GM23248 (cell line): ENCODE results near the gene GMPR. TPM values are rescaled to one million over a fixed set of nuclear protein-coding genes. Genes with fewer than 3 reads are reported as not detected.

Source experiments
- DNase-seq: peaks from one replicate; pipeline ENCODE4 v3.0.0-alpha.2; 2015
- H2AFZ ChIP-seq: fragments of 200-600 bp; sonication (generic); 2 replicates; pipeline ENCODE4 v1.6.1; 2016; ENCODE audit warnings: antibody characterized with exemption
- H3F3A ChIP-seq: fragments of 200-600 bp; sonication (generic); 2 replicates; pipeline ENCODE4 v1.6.1; 2016; ENCODE audit warnings: mild to moderate bottlenecking, antibody characterized with exemption, mixed run types; ENCODE audit not compliant: insufficient read depth
- H3K27ac ChIP-seq: fragments of 200-600 bp; sonication (generic); 2 replicates; pipeline ENCODE4 v1.5.1; 2016; ENCODE audit warnings: mild to moderate bottlenecking
- H3K27me3 ChIP-seq: fragments of 200-600 bp; sonication (generic); replicated peaks from 2 replicates; pipeline ENCODE4 v1.6.1; 2016; ENCODE audit warnings: mild to moderate bottlenecking; ENCODE audit not compliant: insufficient read depth
- H3K36me3 ChIP-seq: fragments of 200-600 bp; sonication (generic); 2 replicates; pipeline ENCODE4 v1.6.1; 2016; ENCODE audit warnings: low read depth, mild to moderate bottlenecking
- H3K4me1 ChIP-seq: fragments of 200-600 bp; sonication (generic); 2 replicates; pipeline ENCODE4 v1.6.1; 2016; ENCODE audit warnings: mild to moderate bottlenecking; ENCODE audit not compliant: insufficient read depth
- H3K4me2 ChIP-seq: fragments of 200-600 bp; sonication (generic); one replicate; pipeline ENCODE4 v1.6.1; 2016; ENCODE audit warnings: mild to moderate bottlenecking; ENCODE audit not compliant: unreplicated experiment
- H3K4me3 ChIP-seq: fragments of 200-600 bp; sonication (generic); 2 replicates; pipeline ENCODE4 v1.5.1; 2016; ENCODE audit warnings: mild to moderate bottlenecking
- H3K79me2 ChIP-seq: fragments of 200-600 bp; sonication (generic); 2 replicates; pipeline ENCODE4 v1.6.1; 2016; ENCODE audit warnings: mild to moderate bottlenecking; ENCODE audit not compliant: insufficient read depth
- H3K9ac ChIP-seq: fragments of 200-600 bp; sonication (generic); 2 replicates; pipeline ENCODE4 v1.6.1; 2016; ENCODE audit warnings: mild to moderate bottlenecking
- H3K9me2 ChIP-seq: fragments of 200-600 bp; sonication (generic); 2 replicates; pipeline ENCODE4 v1.6.1; 2016; ENCODE audit warnings: mixed run types, mild to moderate bottlenecking, moderate library complexity; ENCODE audit not compliant: insufficient read depth
- H3K9me3 ChIP-seq: fragments of 200-600 bp; sonication (generic); one replicate; pipeline ENCODE4 v1.6.1; 2017; ENCODE audit warnings: low read depth
- H4K20me1 ChIP-seq: fragments of 200-600 bp; sonication (generic); 2 replicates; pipeline ENCODE4 v1.6.0; 2016; ENCODE audit not compliant: insufficient read depth
- EZH2 ChIP-seq: fragments of 200-600 bp; sonication (generic); IDR thresholded peaks from 2 replicates; pipeline ENCODE4 v1.6.1; 2018; ENCODE audit warnings: antibody characterized with exemption, mild to moderate bottlenecking; ENCODE audit not compliant: insufficient read depth, poor library complexity, severe bottlenecking
- EZH2phosphoT487 ChIP-seq: fragments of 200-600 bp; sonication (generic); IDR thresholded peaks from 2 replicates; pipeline ENCODE4 v1.6.1; 2018; ENCODE audit warnings: antibody characterized with exemption, moderate library complexity, mild to moderate bottlenecking, low read depth; ENCODE audit not compliant: insufficient read depth
- whole genome bisulfite sequencing, 2 experiments: methylation state at CpG; one replicate each; pipeline ENCODE4 v1.1.6; 2015 to 2017; ENCODE audit warnings: low lambda C conversion rate in 2 of 2, low coverage in 1 of 2; ENCODE audit errors: missing lambda C conversion rate in 2 of 2; 5-methylcytosine and 5-hydroxymethylcytosine counted together
- in situ Hi-C: fragments of 300-500 bp; cut with MboI; formaldehyde crosslinking; loops from 2 replicates; pipeline ENCODE4 v1.15.0; 2020
- polyA plus RNA-seq: library from polyadenylated mRNA; unstranded; fragments of >200 nt; fragmentation: Nextera tagmentation; extraction: Ambion mirVana; gene quantifications from 2 replicates; pipeline ENCODE4 v1.2.1, GENCODE V29; 2016
- total RNA-seq: library from RNA; depleted of rRNA; stranded (reverse); fragments of >200 nt; shearing (Covaris generic); gene quantifications from 2 replicates; pipeline ENCODE4 v1.2.3, GENCODE V29; 2014

GMPR gene
- total and polyA plus RNA-seq, 2 experiments from 2014 or later = 2.2 to 2.3 TPM

- Histone ChIP-seq H3K9me2 (no peaks in the 10 kb centered on the region), H3K4me3 (no peak overlapping the region), H3K36me3 (no peaks in the 10 kb centered on the region), H3K27me3 (no peaks in the 10 kb centered on the region), H3K79me2 (0 out of 2 replicates have a peak, but pooled peaks cover 3% of the 10 kb centered on the region), H2AFZ (no peak overlapping the region), H3F3A (peaks cover 53% of the 10 kb centered on the region), H3K27ac (peak overlapping the region; percentile 84), H3K9ac (peak overlapping the region; percentile 54; the same call in 1 of the 2 replicates), H3K4me1 (peaks cover 66% of the 10 kb centered on the region), H4K20me1 (no peaks in the 10 kb centered on the region), H3K9me3 (no peaks in the 10 kb centered on the region), H3K4me2 (peak overlapping the region; percentile 59)
- DNase-seq = peak; percentile 97
- in situ Hi-C loops = loop anchor here (10.0 to 25.0 kb wide), 3 partner anchors 430 to 753 kb away; partner anchors contain the start of gene ATXN1
- 0 to 2% methylated on average over 3 of the region's 3 CpGs for WGBS, 2 experiments
- TF ChIP-seq EZH2phosphoT487 = no peak
- no peak for TF ChIP-seq EZH2
These were observed 96.3 kb downstream of the GMPR start for GRCh38 chr6:16334671-16335070.

GRCh38 chr6:16335176-16335575, 96.8 kb downstream of the GMPR start:
- Histone ChIP-seq H3K79me2 (0 out of 2 replicates have a peak, but pooled peaks cover 3% of the 10 kb centered on the region), H3K27ac (peak overlapping the region; percentile 84), H3K9ac (peak overlapping the region; percentile 54), H3F3A (peaks cover 53% of the 10 kb centered on the region), H3K36me3 (no peaks in the 10 kb centered on the region), H3K4me1 (peaks cover 68% of the 10 kb centered on the region), H3K27me3 (no peaks in the 10 kb centered on the region), H2AFZ (no peak overlapping the region), H3K9me2 (no peaks in the 10 kb centered on the region), H3K4me3 (no peak overlapping the region), H4K20me1 (no peaks in the 10 kb centered on the region), H3K9me3 (no peaks in the 10 kb centered on the region), H3K4me2 (peak overlapping the region; percentile 59)
- TF ChIP-seq EZH2phosphoT487 (no peak), EZH2 (no peak)
- 49 to 51% methylated on average over 10 of the region's 10 CpGs for WGBS, 2 experiments
- DNase-seq = no peak
- in situ Hi-C loops = loop anchor here (10.0 to 25.0 kb wide), 3 partner anchors 430 to 752 kb away; partner anchors contain the start of gene ATXN1

DNA sequence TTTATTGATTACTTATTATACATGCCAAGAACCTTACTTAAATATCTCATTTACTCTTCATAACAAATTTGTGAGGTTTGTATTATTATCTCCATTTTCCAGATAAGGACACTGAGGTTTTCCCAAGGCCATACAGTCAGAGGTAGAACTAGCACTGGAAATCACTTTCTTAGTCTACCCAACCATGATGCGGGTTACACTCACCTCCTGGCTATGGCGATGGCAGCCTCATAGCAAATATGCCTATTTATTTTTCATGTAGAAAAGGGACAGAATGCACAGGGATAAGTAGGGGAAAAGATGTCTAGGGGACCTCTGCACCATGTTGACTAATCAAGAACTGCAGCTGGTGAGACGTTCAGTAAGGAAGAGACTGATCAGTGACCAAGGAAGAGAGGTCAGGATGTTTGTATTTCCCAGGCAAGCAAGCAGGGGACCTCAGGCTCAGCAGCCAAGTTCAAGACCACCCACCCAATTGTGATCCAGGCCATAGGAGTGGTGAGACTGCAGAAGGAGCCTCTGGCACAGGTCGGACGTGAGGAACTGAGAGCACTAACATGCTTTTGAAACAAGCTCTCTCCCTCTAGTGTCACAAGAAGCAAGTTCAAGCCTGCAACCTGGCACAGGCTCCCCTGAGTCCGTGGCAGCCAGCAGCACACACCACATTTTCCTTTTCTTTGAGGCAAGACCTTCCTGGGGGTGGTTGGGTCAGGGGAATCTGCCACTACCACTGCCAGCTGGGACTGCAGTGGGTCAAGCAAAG, 97.8 kb downstream of the GMPR start:
- no peaks in the 10 kb centered on the region for H3K36me3 ChIP-seq
- peaks cover 53% of the 10 kb centered on the region for H3F3A ChIP-seq
- no peak overlapping the region for H3K4me3 ChIP-seq
- peak; percentile 37 for DNase-seq
- no peak overlapping the region for H2AFZ ChIP-seq
- H3K27ac ChIP-seq = no peak overlapping the region
- no peaks in the 10 kb centered on the region for H3K9me2 ChIP-seq
- WGBS, 2 experiments = 69 to 78% methylated on average over 6 of the region's 6 CpGs
- no peak overlapping the region for H3K9ac ChIP-seq
- no peaks in the 10 kb centered on the region for H3K9me3 ChIP-seq
- in situ Hi-C loops = loop anchor here (10.0 to 25.0 kb wide), 3 partner anchors 429 to 751 kb away; partner anchors contain the start of gene ATXN1
- no peaks in the 10 kb centered on the region for H3K27me3 ChIP-seq
- TF ChIP-seq EZH2phosphoT487 = no peak
- TF ChIP-seq EZH2 = no peak
- no peaks in the 10 kb centered on the region for H3K79me2 ChIP-seq
- peaks cover 68% of the 10 kb centered on the region for H3K4me1 ChIP-seq
- H4K20me1 ChIP-seq = no peaks in the 10 kb centered on the region
- H3K4me2 ChIP-seq = no peak overlapping the region

DNA sequence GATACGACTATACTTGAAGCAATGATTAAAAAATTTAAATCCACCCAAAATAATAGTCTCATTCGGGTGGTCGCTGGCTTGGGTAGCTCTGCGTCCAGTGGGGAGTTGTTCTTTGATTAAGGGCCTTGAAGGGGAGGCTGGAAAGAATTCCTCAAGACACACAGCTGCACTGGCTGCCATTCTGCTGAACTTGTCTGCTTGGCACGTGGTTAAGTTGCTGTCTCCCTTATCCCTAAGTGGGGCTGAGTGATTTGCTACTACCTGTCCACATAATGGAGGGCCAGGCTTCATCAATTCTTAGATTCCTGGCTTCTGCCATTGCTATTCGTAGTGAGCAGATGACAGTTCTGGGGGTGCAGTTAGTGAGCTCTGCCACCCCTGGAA, 98.5 kb downstream of the GMPR start:
- Histone ChIP-seq H3K36me3 (no peaks in the 10 kb centered on the region), H3K4me1 (peaks cover 66% of the 10 kb centered on the region), H3K4me2 (peak overlapping the region; percentile 67), H2AFZ (no peak overlapping the region), H3K9me3 (no peaks in the 10 kb centered on the region), H3K27ac (peak overlapping the region; percentile 84), H3K9ac (peak overlapping the region; percentile 69; the same call in 1 of the 2 replicates), H3K4me3 (no peak overlapping the region), H4K20me1 (no peaks in the 10 kb centered on the region), H3K27me3 (no peaks in the 10 kb centered on the region), H3K9me2 (no peaks in the 10 kb centered on the region), H3K79me2 (no peaks in the 10 kb centered on the region), H3F3A (peaks cover 49% of the 10 kb centered on the region)
- no peak for DNase-seq
- no peak for TF ChIP-seq EZH2
- TF ChIP-seq EZH2phosphoT487 = no peak
- WGBS, 2 experiments = 49 to 51% methylated on average over 6 of the region's 6 CpGs
- in situ Hi-C loops = loop anchor here (10.0 to 25.0 kb wide), 3 partner anchors 428 to 750 kb away; partner anchors contain the start of gene ATXN1
